Stomach smooth muscle (tissue), 2 donors: Measurements from ENCODE around the gene CDHR4.
"Not testable (repeated sequence)": the region's sequence is repeated elsewhere in the genome, so short reads cannot be mapped to it uniquely, and the experiment has no call there.

ENCODE experiments used
- H3K27ac ChIP-seq: one replicate; pipeline ENCODE4 v1.7.0; 2013; ENCODE audit warnings: mild to moderate bottlenecking, low read length, inconsistent platforms
- H3K27me3 ChIP-seq, 2 donors: one replicate each; pipeline ENCODE4 v1.7.0; 2013; ENCODE audit warnings: low read length in 2 of 2; ENCODE audit not compliant: insufficient read depth in 2 of 2, control insufficient read depth in 1 of 2
- H3K36me3 ChIP-seq, 2 donors: one replicate each; pipeline ENCODE4 v1.7.0; 2013; ENCODE audit warnings: low read length in 2 of 2; ENCODE audit not compliant: control insufficient read depth in 2 of 2, insufficient read depth in 2 of 2
- H3K4me1 ChIP-seq: one replicate; pipeline ENCODE4 v1.7.0; 2013; ENCODE audit warnings: low read length; ENCODE audit not compliant: control insufficient read depth, insufficient read depth
- H3K4me3 ChIP-seq, 2 donors: one replicate each; pipeline ENCODE4 v1.7.0; 2013; ENCODE audit warnings: low read length in 2 of 2
- H3K9ac ChIP-seq, 2 donors: one replicate each; pipeline ENCODE4 v1.7.0; 2013; ENCODE audit warnings: low read length in 2 of 2, mild to moderate bottlenecking in 1 of 2
- H3K9me3 ChIP-seq, 2 donors: one replicate each; pipeline ENCODE4 v1.7.0; 2013; ENCODE audit warnings: low read length in 2 of 2; ENCODE audit not compliant: control insufficient read depth in 2 of 2
- donor health status: healthy.
- donor health status: Pancreatic carcinoma.

CDHR4 gene

GRCh38 chr3:49779358-49780079 is 20.2 kb downstream of the CDHR4 start:
- Histone ChIP-seq H3K4me3 (no peak overlapping the region), H3K9me3 (no peaks in the 10 kb centered on the region), H3K4me1 (peaks cover 24% of the 10 kb centered on the region), H3K36me3 (peaks cover 3 to 4% of the 10 kb centered on the region in 2 donors), H3K27me3 (no peaks in the 10 kb centered on the region), H3K9ac (no peak overlapping the region), H3K27ac (no peak overlapping the region)

- not testable (repeated sequence) for H3K27me3 ChIP-seq, H3K27ac ChIP-seq, H3K9ac ChIP-seq, H3K36me3 ChIP-seq, H3K4me3 ChIP-seq, H3K9me3 ChIP-seq
- H3K4me1 ChIP-seq, result peaks cover 15% of the 10 kb centered on the region
Measured at GRCh38 chr3:49776101-49776500, 23.6 kb downstream of the CDHR4 start.

- H3K9ac ChIP-seq, result peak overlapping the region in 1 of 2 donors; percentile 13
- H3K4me1 ChIP-seq, result peaks cover 10% of the 10 kb centered on the region
- H3K27me3 ChIP-seq, result no peaks in the 10 kb centered on the region
- H3K4me3 ChIP-seq, result no peak overlapping the region
- H3K9me3 ChIP-seq, result no peaks in the 10 kb centered on the region
- H3K36me3 ChIP-seq, result no peaks in the 10 kb centered on the region
- peak overlapping the region; percentile 26 for H3K27ac ChIP-seq
Measured at GRCh38 chr3:49775538-49775937, 24.1 kb downstream of the CDHR4 start.

- Histone ChIP-seq H3K27me3 (no peaks in the 10 kb centered on the region), H3K9me3 (no peaks in the 10 kb centered on the region), H3K4me1 (peaks cover 8% of the 10 kb centered on the region), H3K36me3 (peaks cover 0 to 2% of the 10 kb centered on the region in 2 donors), H3K9ac (no peak overlapping the region), H3K4me3 (no peak overlapping the region), H3K27ac (no peak overlapping the region)
Measured at GRCh38 chr3:49772703-49773102, 27.0 kb downstream of the CDHR4 start.

GRCh38 chr3:49771340-49771938 is 28.2 kb downstream of the CDHR4 start:
- Histone ChIP-seq H3K9me3 (no peaks in the 10 kb centered on the region), H3K4me1 (peaks cover 8% of the 10 kb centered on the region), H3K36me3 (peaks cover 0 to 2% of the 10 kb centered on the region in 2 donors), H3K9ac (no peak overlapping the region), H3K27me3 (no peaks in the 10 kb centered on the region), H3K4me3 (no peak overlapping the region), H3K27ac (no peak overlapping the region)

- no peak overlapping the region for H3K27ac ChIP-seq
- H3K4me3 ChIP-seq, result no peak overlapping the region
- no peaks in the 10 kb centered on the region for H3K27me3 ChIP-seq
- no peaks in the 10 kb centered on the region for H3K9me3 ChIP-seq
- H3K9ac ChIP-seq, result no peak overlapping the region
- peaks cover under 1% of the 10 kb centered on the region for H3K4me1 ChIP-seq
- peaks cover 0 to 2% of the 10 kb centered on the region in 2 donors for H3K36me3 ChIP-seq
Measured at GRCh38 chr3:49769926-49770325, 29.7 kb downstream of the CDHR4 start.

- Histone ChIP-seq H3K9me3 (no peaks in the 10 kb centered on the region), H3K9ac (no peak overlapping the region), H3K4me1 (no peaks in the 10 kb centered on the region), H3K36me3 (peaks cover 0 to 2% of the 10 kb centered on the region in 2 donors), H3K27me3 (no peaks in the 10 kb centered on the region), H3K4me3 (no peak overlapping the region), H3K27ac (no peak overlapping the region)
Measured at GRCh38 chr3:49769286-49769915, 30.3 kb downstream of the CDHR4 start.

GRCh38 chr3:49763981-49764380 is 35.7 kb downstream of the CDHR4 start:
- H3K4me1 ChIP-seq, result no peaks in the 10 kb centered on the region
- no peak overlapping the region for H3K27ac ChIP-seq
- no peaks in the 10 kb centered on the region for H3K36me3 ChIP-seq
- no peak overlapping the region for H3K9ac ChIP-seq
- H3K27me3 ChIP-seq, result no peaks in the 10 kb centered on the region
- H3K4me3 ChIP-seq, result no peak overlapping the region
- H3K9me3 ChIP-seq, result no peaks in the 10 kb centered on the region

GRCh38 chr3:49761661-49762060 is 38.0 kb downstream of the CDHR4 start:
- H3K4me1 ChIP-seq, result no peaks in the 10 kb centered on the region
- no peak overlapping the region for H3K9ac ChIP-seq
- no peaks in the 10 kb centered on the region for H3K36me3 ChIP-seq
- H3K27me3 ChIP-seq, result no peaks in the 10 kb centered on the region
- H3K9me3 ChIP-seq, result no peaks in the 10 kb centered on the region
- no peak overlapping the region for H3K4me3 ChIP-seq
- H3K27ac ChIP-seq, result no peak overlapping the region

GRCh38 chr3:49759226-49759625 is 40.4 kb downstream of the CDHR4 start:
- H3K27ac ChIP-seq, result no peak overlapping the region
- no peak overlapping the region for H3K9ac ChIP-seq
- H3K4me1 ChIP-seq, result peaks cover 4% of the 10 kb centered on the region
- no peaks in the 10 kb centered on the region for H3K27me3 ChIP-seq
- H3K36me3 ChIP-seq, result no peaks in the 10 kb centered on the region
- H3K4me3 ChIP-seq, result no peak overlapping the region
- no peaks in the 10 kb centered on the region for H3K9me3 ChIP-seq

GRCh38 chr3:49757197-49757596 is 42.5 kb downstream of the CDHR4 start:
- no peaks in the 10 kb centered on the region for H3K9me3 ChIP-seq
- H3K9ac ChIP-seq, result no peak overlapping the region
- H3K27ac ChIP-seq, result no peak overlapping the region
- peaks cover 8% of the 10 kb centered on the region for H3K4me1 ChIP-seq
- no peak overlapping the region for H3K4me3 ChIP-seq
- H3K27me3 ChIP-seq, result no peaks in the 10 kb centered on the region
- H3K36me3 ChIP-seq, result no peaks in the 10 kb centered on the region
